Tongue (tissue), 2 donors: Measurements from ENCODE around the gene TRAF1. TPM values are rescaled to one million over a fixed set of nuclear protein-coding genes. Genes with fewer than 3 reads are reported as not detected.

ENCODE experiments used
- DNase-seq: peaks from one replicate; pipeline ENCODE4 v3.0.0-alpha.2; 2015
- total RNA-seq: library from RNA; depleted of rRNA; stranded (reverse); fragments of >200 nt; gene quantifications from one replicate; pipeline ENCODE4 v1.2.3, GENCODE V29; 2014

Gene TRAF1
- total RNA-seq, 1 donor from 2014 or later = 5.1 TPM

DNA sequence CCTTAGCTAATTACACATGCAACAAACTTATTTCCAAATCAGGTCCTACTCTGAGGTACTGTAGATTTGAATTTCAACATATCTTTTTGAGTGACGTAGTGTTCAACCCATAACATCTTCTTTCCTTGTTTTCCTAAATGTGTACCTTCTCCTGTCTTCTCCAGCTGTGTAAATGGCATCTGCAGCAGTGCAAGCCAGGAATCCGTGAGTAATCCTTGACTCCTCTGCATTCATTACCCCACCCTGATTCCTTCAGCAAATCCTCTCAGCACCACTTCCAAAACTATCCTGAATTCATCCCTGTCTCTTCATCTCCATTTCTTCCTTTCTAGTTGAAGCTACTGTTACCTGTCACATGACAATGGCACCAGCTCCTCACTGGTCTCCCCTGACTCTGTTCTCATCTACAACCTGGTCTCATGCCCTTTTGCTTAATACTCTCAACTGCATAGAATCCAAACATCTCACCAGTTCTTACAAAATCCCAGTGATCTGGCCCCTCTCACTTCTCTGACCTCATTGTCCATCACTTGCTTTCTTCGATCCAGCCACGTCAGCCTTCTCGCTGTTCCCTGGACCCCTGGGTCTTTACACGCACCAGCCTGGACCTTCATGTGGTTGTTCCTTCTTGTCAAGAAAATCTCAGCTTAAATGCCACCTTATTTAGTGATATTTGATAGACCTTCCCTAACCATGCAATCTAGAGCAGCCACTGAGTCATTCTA is 14.6 kb upstream of the TRAF1 start:
- DNase-seq = no peak

DNA sequence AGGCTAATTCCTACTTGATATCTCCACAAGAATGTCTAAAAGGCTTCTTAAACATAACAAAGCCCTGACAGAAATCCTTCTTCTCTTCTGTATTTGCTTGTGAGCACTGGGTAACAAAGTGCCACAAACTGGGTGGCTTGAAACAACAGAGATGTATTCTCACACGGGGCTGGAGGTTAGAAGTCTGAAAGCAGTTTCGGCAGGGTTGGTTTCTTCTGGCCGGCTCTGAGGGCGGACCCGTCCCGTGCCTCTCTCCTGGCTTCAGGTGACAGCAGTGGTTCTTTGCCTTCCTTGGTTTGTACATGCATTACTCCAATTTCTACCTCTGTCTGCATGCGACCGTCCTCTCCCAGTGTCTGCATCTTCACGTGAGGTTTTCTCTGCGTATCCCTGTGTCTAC is 14.0 kb upstream of the TRAF1 start:
- DNase-seq = no peak

GRCh38 chr9:120938851-120939250 is 12.3 kb upstream of the TRAF1 start:
- DNase-seq = no peak

GRCh38 chr9:120937596-120937995 is 11.0 kb upstream of the TRAF1 start:
- no peak for DNase-seq

DNA sequence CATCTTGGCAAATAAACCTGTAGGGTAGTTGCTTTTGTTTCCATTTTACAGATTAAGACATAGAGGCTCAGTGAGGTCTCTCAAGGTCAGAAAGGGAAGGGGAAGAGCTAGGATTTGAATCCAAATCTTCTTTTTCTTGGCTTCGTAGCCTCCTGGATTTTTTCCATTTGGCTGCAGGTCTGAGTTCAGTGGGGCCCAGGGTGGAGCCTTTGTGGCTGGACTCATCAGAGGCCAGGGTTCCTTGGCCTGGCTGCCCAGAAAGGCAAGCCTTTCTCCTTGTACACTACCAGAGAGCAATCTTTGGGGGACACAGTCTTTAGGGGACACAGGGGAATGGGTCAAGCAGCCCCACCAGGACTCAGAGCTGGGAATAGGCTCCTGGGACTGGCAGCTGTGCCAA is 10.5 kb upstream of the TRAF1 start:
- DNase-seq = no peak

DNA sequence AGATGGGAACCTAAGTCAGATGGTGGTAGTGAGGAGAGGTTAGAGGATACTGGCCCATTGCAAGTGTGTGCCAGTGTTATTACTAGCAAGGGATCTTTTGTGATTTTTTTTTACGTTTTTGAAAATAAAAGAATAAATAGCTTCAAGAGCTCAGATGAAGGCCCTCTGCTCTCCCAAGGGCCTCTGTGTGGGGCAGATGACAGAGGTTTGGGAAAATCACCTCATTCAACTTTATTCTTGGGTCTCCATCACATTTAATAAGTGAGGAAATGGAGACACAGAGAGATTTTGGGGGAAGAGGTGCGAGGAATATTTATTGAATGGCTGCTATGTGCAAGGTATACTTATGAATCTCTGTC is 10.1 kb upstream of the TRAF1 start:
- no peak for DNase-seq

DNA sequence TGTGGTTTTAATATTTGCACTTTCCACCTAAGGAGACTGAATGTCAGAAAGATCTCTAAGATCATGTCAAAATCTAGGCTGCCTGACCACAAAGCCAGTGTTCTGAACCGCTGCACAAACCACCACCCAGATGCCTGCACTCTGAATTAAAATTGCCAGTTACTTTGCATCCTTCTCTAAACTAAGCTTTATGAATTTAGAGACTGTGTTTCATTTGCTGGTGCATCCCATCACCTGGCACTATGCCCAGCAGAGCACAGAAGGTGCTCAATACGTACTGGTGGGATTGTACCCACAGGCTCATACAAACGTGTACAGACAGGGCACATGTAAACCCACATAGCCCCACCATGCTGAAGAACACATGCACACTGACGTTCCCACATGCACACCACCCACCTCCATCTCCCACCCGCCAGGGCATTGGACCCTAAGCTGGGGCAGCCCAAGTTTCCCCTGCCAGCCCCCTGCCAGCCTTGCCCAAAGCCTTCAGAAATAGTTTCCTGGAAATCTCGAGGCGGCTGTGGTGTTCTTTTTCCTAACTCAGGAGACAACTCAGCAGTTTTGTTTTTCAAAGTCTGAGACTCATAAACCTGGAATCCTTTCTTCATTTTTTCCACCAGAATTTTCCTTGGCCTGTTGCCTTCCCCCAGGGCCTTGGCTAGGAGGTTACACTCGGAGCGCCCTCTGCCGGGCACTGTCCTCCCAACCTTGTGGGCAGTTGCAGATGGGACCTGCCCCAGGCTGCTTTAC is 9.6 kb upstream of the TRAF1 start:
- peak; percentile 97 for DNase-seq

GRCh38 chr9:120935383-120935857 is 8.8 kb upstream of the TRAF1 start:
- peak; percentile 96 for DNase-seq

DNA sequence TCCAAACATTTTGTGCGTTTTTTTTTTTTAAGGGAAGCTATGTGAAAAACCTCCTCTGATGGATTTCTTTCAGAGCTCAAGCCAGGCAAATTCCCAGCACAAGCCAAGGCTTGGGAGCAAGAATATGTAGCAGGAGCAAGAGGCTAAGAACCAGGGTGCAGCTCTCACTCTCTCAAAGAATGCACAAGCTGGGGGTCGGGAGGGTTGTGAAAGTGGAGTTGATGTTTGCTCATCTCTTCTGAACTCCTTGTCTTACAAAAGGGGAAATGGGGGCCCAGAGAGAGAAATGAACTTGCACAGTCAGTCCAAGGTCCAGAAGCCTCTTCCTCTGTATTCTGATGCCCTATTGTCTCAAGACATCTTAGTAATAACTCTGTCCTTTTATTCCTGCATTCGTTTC is 7.7 kb upstream of the TRAF1 start:
- DNase-seq = no peak

DNA sequence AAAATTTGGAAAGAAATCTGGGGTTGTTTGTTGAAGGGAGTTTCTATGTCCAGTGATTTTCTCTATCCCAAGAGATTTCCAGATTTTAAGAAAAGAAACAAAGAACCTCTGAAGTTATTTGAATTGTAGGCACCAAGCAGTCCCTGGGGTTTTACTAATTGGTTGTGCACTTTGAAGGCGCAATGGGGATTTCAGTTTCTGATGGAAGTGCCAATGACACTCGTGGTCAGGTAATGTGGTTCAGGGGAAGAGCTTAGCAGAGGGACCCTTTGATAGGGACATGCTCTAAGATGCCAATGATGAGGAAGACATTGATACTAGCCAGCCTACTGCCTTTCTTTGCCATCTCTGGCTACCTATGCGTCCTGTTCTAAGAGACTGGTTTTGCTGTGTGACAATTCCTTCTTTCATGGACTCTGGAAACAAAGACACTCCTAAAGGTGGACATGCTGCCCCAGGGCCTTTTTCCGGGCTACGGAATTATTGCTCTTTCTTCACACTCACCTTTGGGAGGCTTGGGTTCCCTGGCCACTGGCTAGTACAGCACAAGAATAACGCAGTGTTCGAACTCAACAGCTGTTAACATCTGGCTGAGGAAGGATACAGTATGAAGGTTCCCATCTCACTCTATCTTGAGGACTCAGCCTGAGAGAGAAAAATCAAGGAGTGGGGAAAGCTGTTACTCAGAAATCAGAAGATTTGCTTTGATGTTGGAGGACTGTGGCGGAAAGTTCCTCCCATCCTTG is 6.9 kb upstream of the TRAF1 start:
- DNase-seq = no peak

- DNase-seq = no peak
Observed at GRCh38 chr9:120932086-120932823, 5.7 kb upstream of the TRAF1 start.

- peak; percentile 40 for DNase-seq
Observed at GRCh38 chr9:120931231-120932085, 4.9 kb upstream of the TRAF1 start.

- DNase-seq = no peak
Observed at GRCh38 chr9:120929229-120929791, 2.7 kb upstream of the TRAF1 start.

DNA sequence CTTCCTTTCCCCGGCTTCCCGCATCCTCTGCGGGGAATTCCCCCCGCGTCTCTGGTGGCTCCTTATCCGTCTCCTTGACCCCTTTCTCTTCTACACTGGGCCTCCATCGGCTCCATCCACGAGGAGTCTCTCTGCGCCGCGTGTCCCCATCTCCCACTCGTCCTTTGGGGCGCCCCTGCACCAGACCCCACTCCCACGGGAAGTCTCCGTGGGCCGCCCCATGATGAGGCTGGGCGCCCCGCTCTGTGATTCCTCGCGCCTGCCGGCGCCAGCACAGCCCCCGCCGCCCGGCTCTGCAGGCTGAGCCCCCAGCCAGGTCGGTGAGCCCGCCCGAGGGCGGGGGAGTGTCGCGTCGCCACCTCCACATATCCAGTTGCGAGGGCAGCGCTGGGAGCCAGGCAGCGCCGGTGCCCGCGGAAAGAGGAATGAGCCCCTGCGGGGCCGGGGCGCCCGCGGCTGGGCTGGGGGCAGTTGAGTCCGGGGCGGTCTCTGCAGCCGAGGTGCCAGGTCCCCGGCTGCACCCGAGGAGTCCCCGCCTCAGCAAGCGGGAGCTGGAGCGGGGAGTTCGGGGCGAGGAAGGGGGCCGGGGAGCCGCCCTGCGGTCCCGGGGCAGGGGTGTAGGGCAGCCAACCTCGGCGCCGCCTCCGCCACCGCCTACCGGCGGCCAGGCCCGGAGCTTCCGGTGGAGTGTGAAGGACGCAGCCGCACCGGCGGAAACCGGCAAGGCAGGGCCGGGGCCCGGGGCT is 2.1 kb upstream of the TRAF1 start:
- DNase-seq = peak; percentile 76

DNA sequence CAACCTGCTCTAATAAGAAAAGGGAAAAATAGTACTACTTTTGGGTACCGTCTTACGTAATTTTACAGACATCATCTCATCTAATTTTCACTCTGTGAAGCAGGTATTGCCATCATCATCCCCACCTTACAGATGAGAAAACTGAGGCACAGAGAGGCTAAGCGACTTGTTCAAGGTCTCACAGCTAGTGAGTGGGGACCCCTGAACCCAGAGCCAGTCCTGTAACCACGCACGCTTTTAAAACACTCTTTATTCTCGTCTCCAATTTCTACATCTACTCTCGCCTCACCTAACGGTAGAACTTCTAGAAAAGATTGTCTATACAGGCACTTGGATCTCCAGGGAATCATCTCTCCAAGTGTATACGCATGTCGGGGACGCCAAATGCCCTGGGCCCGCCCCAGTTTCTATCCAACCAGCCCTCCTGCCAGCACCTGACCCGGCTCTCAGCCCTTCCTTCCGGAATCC is 1.5 kb upstream of the TRAF1 start:
- no peak for DNase-seq

DNA sequence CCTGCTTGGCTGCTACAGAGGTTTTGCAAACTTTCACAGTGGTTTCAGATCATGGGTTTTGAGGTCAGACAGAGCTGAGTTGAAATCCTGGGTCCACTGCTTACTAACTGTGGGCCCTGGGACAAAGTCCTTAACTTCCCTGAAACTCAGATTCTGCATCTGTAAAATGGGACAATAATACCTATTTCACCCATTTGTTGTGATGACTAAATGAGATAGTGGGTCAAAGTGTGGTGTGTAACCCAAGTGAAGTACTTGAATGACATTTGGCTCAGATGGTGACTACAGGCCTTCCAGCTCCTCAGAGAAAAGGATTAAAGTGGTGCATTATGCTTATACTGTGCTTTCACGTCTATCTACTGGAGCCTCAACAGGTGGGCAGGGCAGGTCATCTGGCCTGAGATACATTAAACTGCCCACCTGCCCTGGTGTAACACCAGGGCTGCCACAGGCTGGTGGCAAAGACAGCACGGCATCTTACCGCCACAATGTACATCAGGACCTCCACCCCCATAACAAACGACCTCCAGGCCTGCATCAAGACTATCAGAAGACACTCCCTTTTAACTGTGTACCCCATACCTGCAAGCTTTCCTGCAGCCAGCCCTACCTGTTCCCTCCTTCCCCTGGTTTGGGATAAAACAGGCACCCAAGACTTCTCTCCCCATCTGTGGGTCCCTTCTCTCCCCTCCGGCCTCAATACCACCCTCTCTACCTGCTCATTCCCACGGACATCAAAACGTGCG is 846 bp upstream of the TRAF1 start:
- DNase-seq = no peak

- DNase-seq = no peak
Observed at GRCh38 chr9:120925535-120926396, 830 bp downstream of the TRAF1 start.
